ENCODE measurements around the gene FRAS1. TPM values are rescaled to one million over a fixed set of nuclear protein-coding genes. Genes with fewer than 3 reads are reported as not detected.

FRAS1 gene
- total RNA-seq, 2 experiments from 2014 or later = not detected

- H3K27me3 ChIP-seq (ENCODE audit: control insufficient read depth in 1 of 2, insufficient read depth in 2 of 2, low read length in 2 of 2) = no peaks in the 10 kb centered on the region
- Mint-ChIP-seq H3K27ac (no peak overlapping the region), H3K9me3 (no peaks in the 10 kb centered on the region), H3K4me1 (ENCODE audit: low read depth) (no peaks in the 10 kb centered on the region), H3K27me3 (peaks cover 4% of the 10 kb centered on the region), H3K36me3 (ENCODE audit: low read depth) (no peaks in the 10 kb centered on the region), H3K4me3 (no peak overlapping the region)
- no peaks in the 10 kb centered on the region for H3K9me3 ChIP-seq (ENCODE audit: control insufficient read depth in 1 of 2, insufficient read depth in 1 of 2, low read length in 2 of 2)
- no peak overlapping the region for H3K4me3 ChIP-seq (ENCODE audit: low read length)
- CTCF ChIA-PET = no interaction called here
- TF ChIP-seq CTCF (IDR thresholded peaks at IDR 0.05) = no peak
- intact Hi-C loops (cut with DNase I, micrococcal nuclease) = no loop called here
- ATAC-seq (ENCODE audit: poor library complexity) (no peak), DNase-seq (no peak)
- no peak overlapping the region for H3K27ac ChIP-seq (ENCODE audit: low read depth in 1 of 2, low read length in 2 of 2)
- no peaks in the 10 kb centered on the region for H3K4me1 ChIP-seq (ENCODE audit: insufficient read depth, low read length)
- POLR2A ChIA-PET = no interaction called here
- no peaks in the 10 kb centered on the region for H3K36me3 ChIP-seq (ENCODE audit: insufficient read depth, low read length)
These were observed 290.4 kb downstream of the FRAS1 start for GRCh38 chr4:78347527-78347926.

- DNase-seq (no peak), ATAC-seq (ENCODE audit: poor library complexity) (no peak)
- peaks cover 18% of the 10 kb centered on the region for H3K27me3 Mint-ChIP-seq
- intact Hi-C loops (cut with DNase I, micrococcal nuclease) = no loop called here
- Histone ChIP-seq H3K27ac (ENCODE audit: low read depth in 1 of 2, low read length in 2 of 2) (no peak overlapping the region), H3K36me3 (ENCODE audit: insufficient read depth, low read length) (no peaks in the 10 kb centered on the region), H3K9me3 (ENCODE audit: control insufficient read depth in 1 of 2, insufficient read depth in 1 of 2, low read length in 2 of 2) (no peaks in the 10 kb centered on the region), H3K4me3 (ENCODE audit: low read length) (no peak overlapping the region), H3K27me3 (ENCODE audit: control insufficient read depth in 1 of 2, insufficient read depth in 2 of 2, low read length in 2 of 2) (no peaks in the 10 kb centered on the region), H3K4me1 (ENCODE audit: insufficient read depth, low read length) (no peaks in the 10 kb centered on the region)
- POLR2A ChIA-PET = no interaction called here
- H3K27ac Mint-ChIP-seq = no peak overlapping the region
- H3K9me3 Mint-ChIP-seq = no peaks in the 10 kb centered on the region
- no peaks in the 10 kb centered on the region for H3K4me1 Mint-ChIP-seq (ENCODE audit: low read depth)
- H3K36me3 Mint-ChIP-seq (ENCODE audit: low read depth) = no peaks in the 10 kb centered on the region
- no peak for TF ChIP-seq CTCF (IDR thresholded peaks at IDR 0.05)
- H3K4me3 Mint-ChIP-seq = no peak overlapping the region
- CTCF ChIA-PET = no interaction called here
These were observed 296.8 kb downstream of the FRAS1 start for GRCh38 chr4:78353921-78354320.

GRCh38 chr4:78354782-78355181, 297.7 kb downstream of the FRAS1 start:
- H3K27me3 ChIP-seq (ENCODE audit: control insufficient read depth in 1 of 2, insufficient read depth in 2 of 2, low read length in 2 of 2) = no peaks in the 10 kb centered on the region
- no peak for TF ChIP-seq CTCF (IDR thresholded peaks at IDR 0.05)
- no peaks in the 10 kb centered on the region for H3K36me3 Mint-ChIP-seq (ENCODE audit: low read depth)
- no peaks in the 10 kb centered on the region for H3K4me1 ChIP-seq (ENCODE audit: insufficient read depth, low read length)
- ChIA-PET CTCF (no interaction called here), POLR2A (no interaction called here)
- no peak overlapping the region for H3K4me3 Mint-ChIP-seq
- H3K27ac ChIP-seq (ENCODE audit: low read depth in 1 of 2, low read length in 2 of 2) = no peak overlapping the region
- no peaks in the 10 kb centered on the region for H3K4me1 Mint-ChIP-seq (ENCODE audit: low read depth)
- ATAC-seq (ENCODE audit: poor library complexity) (no peak), DNase-seq (no peak)
- no peak overlapping the region for H3K27ac Mint-ChIP-seq
- H3K9me3 ChIP-seq (ENCODE audit: control insufficient read depth in 1 of 2, insufficient read depth in 1 of 2, low read length in 2 of 2) = no peaks in the 10 kb centered on the region
- H3K9me3 Mint-ChIP-seq = no peaks in the 10 kb centered on the region
- intact Hi-C loops (cut with DNase I, micrococcal nuclease) = no loop called here
- no peaks in the 10 kb centered on the region for H3K36me3 ChIP-seq (ENCODE audit: insufficient read depth, low read length)
- H3K27me3 Mint-ChIP-seq = peaks cover 24% of the 10 kb centered on the region
- H3K4me3 ChIP-seq (ENCODE audit: low read length) = no peak overlapping the region

All from CD4-positive, alpha-beta T cell (primary cell).